HG03342 (cell line): ENCODE measurements around the gene GLRX.
"Not testable (repeated sequence)": the region's sequence is repeated elsewhere in the genome, so short reads cannot be mapped to it uniquely, and the experiment has no call there.

Experiments used
- ATAC-seq: cut with Tn5 transposase; IDR thresholded peaks from one replicate; pipeline ENCODE4 v1.9.1; 2021; ENCODE audit warnings: mild to moderate bottlenecking, moderate library complexity; ENCODE audit not compliant: unreplicated experiment

GLRX gene, protein sequence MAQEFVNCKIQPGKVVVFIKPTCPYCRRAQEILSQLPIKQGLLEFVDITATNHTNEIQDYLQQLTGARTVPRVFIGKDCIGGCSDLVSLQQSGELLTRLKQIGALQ

DNA sequence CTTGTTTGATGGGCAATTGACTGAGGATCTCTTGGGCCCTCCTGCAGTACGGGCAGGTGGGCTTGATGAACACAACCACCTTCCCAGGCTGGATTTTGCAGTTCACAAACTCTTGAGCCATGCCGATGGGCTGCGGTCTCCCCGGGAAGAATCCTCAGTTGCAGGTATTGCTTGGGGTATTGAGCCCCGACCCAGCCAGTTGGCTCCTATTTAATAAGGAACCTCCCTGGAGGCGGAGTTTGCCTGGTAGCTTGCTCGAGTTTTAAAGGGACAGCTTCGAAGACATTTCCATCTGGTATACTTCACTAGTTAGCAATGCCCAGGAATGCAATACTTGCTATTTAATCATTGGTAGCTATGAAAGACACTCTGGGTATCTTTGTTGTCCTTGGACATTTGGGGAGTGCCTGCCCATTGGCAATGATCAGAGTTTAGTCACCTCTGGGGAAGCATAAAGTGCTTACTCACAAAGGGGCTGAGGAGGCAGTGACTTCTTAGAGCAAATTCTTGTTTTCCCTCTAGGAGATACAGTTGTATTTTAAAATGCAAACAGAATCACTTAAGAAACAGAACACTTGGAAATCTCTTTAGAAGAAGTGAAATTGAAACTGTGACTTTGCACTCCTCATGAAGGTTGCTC, at the start of gene GLRX:
GLRX (minus strand) TSS at position 185 of the 640 bp plus-strand sequence; CDS start at position 121, 64 bp downstream.
- ATAC-seq = peak; percentile 45

DNA sequence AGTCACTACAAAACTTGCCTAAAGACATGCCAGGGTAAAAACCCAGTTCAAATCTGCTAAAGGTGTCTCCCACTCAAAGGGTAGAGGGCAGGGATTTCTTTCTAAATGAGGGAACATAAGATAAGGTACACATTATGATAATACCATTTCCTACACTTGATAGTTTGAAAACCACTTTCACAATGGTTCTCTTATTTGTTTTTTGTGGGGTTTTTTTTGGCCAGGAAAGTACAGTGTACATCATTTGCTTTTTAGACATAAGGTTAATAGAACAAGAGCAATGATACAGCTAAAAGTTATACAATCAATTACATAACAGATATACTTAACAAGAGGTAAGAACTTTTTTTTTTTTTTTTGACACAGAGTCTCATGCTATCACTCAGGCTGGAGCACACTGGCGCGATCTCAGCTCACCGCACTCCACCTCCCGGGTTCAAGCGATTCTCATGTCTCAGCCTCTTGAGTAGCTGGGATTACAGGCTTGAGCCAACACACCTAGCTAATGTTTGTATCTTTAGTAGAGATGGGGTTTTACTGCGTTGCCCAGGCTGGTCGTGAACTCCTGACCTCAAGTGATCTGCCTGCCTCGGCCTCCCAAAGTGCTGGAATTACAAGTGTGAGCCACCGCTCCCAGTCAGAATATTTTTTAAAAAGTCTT, 48.8 kb upstream of the GLRX start:
- ATAC-seq = no peak

DNA sequence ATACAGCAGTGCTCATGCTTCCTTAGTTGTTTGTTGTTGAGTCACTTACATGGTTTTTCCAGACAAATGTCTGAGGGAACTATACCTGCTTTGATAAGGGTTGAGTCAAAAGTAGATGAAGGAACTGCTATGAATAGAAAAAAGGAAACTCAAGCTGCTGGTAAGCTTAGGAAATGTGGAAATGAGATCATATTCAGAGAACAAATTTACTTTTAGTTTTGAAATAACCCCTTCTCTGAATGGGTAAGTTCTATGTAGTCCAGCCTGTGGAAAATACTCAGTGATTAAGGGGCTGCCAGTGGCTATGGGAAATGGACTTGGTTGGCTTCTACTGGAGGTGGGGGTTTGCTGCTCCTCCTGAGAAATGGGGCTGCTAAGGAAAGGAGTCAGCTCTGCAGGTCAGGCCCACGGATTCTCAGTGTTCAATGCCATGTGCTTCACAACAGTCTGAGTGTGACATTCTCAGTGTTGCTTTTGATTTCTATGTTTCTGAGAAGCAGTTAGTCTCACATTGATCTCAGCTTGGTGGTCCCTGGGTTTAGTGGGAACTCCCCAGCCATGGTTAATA, 47.7 kb upstream of the GLRX start:
- peak; percentile 66 for ATAC-seq

DNA sequence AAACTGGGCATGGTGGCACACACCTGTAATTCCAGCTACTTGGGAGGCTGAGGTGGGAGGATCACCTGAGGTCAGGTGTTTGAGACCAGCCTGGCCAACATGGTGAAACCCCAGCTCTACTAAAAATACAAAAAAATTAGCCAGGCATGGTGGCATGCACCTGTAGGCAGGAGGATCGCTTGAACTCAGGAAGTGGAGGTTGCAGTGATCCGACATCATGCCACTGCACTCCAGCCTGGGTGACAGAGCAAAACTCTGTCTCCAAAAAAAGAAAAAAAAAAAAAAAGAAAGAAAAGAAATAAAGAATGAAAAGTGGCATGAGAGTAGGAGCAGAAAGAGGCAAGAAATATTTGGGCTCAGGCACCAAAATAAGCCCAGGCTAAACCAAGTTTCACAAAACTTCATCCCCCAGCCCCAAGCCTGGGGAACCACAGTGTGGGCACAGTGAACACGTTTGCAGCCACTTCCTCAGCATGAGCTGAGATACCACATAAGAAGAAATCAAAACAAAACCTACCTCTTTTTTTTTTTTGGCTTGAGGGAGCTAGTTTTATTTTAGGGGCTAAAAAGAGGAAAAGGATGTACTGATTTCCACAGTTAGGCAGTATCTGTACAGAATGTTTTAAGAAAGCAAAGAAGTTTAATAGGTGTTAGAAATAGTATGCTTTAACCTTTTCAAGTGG, 46.8 kb upstream of the GLRX start:
- ATAC-seq = not testable (repeated sequence)

DNA sequence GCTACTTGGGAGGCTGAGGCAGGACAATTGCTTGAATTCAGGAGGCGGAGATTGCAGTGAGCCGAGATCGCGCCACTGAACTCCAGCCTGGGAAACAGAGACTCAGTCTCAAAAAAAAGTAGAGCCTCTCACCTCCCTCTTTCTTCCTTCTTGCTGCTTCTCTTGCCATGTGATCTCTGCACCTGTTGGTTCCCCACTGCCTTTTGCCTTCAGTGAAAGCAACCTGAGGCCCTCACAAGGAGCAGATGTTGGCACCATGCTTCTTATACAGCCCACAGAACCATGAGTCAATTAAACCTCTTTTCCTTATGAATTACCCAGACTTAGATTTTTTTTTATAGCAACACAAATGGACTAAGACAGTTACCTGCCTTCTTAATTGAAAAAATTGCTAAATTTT, 45.6 kb upstream of the GLRX start:
- ATAC-seq = no peak

DNA sequence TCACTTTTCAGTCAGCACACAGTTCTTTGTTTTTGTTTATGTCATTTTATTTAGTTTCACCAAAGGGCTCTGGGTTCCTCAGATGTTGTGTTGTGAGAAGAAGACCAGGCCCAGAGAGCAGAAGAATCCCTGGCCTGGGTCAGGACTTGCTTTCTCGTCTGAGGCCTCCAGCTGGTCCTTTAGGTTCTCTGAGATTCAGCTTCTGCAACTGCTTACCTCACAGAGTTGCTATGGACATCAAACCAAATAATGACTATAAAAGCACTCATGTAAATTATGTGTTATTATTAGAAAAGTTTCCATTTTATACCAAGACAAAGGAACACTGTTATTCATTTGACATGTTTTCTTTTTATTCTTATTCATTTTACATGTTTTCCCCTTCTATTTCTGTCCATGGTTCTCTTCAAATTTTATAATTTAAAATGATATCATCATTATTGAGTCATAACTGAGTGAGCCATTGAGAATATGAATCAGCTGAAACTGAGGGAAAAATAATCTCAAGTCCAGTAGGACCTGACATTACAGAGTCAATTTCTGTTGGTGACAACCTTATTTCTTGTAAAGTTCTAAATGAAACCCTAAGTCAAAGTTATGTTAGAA, 44.0 kb upstream of the GLRX start:
- no peak for ATAC-seq

DNA sequence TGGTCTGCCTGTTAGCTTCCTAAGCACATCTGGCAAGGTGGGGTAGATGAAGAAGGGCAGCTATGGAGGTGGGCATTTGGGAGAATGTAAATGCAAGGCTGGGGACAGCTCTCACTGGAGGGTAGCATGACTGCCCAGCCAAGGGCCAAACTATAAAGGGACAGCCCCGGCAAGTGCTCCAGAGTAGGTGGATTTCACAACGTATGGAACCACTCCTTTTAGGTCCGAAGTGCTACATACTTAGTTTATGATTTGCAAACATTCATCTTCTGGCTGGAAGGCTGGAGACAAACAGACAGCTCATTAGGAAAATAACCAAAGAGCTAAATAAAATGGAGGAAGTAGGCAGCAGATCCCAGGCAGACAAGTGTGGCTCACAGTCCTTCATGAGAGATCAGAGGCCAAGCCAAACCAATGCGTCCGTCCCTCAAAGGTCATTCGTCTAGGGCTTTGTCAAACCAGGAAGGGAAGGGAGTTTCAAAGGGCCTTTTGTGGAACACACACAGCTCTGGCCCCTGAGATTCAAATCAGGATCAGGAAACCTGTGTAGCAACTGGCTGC, 42.5 kb upstream of the GLRX start:
- ATAC-seq = no peak

DNA sequence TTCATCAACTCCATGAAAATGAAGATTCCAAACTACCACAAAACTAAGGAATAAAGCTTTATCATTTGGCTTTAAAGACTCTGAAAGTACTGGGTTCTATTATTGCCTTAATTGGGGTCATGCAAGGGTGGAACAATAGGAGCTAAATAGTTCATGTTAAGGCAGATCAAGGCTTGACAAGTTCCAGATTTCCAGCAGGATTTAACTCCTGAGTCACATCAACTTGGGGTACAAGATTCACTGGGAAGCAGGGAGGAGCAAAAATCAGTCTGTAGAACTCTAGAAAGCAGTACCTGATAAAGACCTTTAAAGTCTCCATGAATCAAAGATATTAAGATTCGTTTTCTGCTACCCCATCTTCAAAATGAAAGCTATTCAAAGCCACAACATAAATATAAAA, 41.9 kb upstream of the GLRX start:
- no peak for ATAC-seq

DNA sequence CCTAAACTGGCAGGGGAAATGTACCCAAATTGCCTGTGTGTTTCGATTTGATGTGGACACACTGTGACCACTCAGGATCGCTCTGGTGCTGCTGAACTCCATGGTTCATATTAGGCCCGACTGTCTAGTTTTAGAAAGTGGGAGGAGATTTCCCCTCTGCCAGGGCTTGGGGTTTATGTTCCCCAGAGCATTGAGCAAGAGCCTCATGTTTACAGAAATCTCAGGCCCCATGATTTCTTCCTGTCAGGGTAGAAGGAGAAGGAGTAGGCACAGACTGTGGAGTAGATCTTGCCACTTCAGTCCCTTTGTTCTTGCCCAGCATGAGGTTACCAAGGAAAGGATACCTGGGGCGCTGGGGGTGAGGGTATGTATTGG, 40.8 kb upstream of the GLRX start:
- no peak for ATAC-seq

DNA sequence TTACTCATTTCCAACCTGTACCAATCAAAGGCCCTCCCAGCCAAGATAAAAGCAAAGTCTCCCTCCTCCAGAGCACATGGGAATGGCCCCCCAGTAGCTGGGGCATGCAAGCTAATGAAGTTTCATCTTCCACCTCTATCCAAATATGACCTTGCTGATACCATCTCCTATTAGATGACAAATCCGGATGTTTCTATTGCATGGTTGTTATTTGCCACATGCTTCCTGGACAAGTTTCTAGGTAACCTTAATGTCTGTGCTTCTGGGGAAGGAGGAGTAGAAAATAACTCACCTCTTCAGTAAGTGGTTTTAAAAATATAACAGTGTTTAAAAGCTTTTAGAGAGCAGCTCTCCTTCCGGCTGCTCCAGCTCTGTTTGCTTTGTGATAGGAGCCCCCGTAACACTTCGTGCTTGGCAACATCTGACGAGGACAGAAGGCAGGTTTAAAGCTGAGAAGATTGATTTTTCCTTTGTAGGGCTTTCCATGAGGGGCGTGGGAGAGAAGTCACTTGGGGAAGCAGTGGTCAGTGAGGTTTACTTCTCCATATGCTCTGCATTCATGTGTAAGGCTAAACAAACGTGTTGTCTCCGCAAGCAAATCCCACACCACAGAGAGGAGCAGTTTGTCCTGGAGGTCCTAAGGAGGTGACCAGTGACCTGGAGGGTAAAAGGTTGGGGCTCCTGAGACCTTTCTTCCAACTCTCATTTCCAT, 40.3 kb upstream of the GLRX start:
- ATAC-seq = no peak

DNA sequence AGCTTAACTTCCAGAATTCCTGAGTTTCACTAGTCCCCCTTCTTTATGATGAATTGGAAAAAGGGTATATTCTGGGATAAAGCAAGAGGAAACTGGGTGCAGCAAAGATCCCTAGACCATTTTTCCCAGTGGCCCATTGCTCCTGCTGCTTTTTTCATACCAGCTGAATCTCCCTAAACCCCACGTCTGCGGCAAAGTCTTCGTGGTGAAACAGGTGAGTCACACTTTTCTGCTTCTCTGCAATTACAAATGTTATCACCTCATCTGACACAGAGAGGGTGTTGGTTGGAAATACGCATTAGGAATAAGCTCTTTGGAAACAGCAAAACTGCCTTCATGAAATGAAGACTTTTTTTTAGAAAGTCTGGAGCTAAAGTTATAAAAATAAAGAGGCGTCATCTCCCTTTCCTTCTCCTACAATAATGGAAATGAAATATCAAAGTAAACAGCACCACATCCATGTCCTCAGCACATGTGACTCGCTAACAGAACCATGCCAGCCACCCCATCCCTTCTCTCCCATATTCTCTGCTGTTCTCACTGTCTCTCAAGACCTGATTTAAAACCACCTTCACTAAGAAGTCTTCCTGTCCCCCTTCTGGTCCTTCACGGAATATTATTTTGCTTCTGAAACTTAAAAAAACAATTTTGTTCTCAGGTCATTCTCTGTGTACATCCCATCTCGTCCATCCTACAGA, 39.5 kb upstream of the GLRX start:
- no peak for ATAC-seq

DNA sequence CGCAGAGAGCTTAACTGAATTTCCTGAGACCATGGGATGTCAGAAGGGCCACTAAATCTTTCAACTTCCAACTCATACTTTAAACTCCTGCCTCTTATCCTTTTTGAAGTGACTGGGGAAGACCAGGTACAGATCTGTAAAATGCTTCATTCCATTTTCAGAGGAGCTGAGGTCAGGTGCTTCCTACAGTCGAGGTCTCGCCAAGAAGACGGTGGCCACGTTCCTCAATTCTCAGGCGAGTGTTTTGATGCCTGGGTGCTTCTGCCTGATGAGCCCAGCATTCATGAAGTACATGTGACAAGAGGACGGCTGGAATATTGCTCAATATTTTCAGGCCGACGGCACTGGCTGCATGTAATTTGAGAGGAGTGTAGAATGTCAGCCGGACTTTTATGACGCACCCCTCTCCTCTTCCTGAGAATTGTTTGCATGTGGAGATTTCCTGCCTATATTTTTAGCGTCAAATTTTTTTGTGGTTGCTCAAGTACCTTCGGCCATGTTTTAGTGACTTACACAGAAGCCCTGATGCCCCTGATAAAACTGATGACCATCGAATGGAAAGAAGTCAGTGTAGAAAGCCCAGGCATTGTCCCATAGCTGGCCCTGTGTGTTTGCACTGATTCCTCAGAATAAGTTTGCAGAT, 38.8 kb upstream of the GLRX start:
- no peak for ATAC-seq

DNA sequence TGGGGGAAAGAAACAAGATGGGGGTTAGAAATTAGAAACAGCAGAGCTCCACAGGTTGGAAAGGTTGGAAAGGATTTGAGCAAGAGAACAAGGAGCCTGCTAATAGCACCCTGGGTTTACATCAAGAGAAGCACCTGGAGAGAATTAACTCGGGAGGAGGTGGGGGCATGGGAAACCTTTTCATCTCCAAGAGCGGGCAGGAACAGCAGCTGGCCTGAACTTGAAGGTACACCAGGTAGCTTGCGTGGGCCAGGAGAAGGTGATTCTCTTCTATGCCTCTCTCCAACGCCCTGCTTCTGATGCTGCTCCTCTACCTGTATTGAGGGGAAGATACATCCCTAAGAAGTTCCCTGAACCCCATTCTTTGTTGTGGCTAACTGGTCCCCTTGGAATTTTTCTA, 37.1 kb upstream of the GLRX start:
- ATAC-seq = no peak

DNA sequence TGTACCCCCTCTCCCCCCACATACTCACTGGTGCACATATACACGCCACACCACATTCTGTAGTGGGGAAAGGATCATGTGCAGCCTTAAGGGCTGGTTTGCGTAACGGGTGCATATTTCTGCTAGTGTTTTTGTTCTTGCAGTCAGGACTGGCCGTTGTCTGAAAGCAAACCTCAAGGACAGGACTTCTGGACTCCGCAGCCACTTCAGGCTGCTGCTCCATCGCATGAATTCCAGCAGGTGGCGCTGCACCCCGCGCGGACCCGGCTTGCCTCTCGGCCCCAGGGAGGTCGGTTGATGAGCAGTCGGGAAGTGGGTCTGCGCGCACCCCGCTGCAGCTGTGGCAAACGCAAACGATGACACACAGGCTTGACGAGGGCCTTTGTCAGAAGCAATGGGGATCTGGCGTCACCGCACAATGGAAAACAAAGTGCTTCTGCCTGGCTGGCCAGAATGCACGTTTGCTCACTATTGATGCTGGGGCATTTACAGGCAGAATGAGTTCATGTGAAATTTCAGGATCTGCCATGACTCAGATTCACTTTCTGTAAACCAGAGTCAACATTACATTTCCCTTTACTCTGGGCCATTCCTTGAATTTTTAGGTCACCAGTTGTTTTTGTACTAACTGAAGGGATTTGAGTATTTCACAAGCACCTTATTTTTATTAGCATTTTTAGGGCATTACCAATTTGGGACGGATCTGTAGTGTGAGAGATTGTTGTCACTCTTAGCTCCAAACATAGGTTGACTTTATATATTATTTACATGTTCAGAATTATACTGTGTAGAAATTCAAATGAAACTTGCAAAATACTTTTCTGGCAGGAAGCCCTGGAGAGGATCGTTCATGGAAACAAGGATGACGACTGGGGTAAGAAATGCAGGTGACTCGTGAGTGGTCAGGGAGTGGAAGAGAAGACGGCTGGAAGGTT, 36.4 kb upstream of the GLRX start:
- ATAC-seq = peak; percentile 93

DNA sequence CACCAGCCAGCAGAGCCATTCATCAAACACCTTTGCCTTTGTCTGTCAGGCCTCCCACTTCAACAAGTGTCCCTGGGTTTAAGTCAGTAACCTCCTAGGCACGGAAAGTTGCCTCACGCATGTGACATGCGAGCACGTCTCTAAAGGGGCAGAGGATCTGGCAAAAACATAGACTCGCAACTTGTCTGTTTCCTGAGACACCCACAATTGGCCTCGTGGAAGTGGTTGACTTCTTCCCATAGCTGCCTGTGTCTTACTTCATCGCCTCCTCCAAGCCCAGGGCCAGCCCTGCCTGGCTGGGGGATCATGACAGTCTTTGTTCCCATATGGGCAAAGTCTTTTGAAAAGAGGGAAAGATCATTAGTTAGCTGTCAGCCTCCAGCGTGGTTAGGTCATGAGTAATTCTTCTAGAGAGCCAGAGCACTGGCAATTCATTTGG, 35.5 kb upstream of the GLRX start:
- no peak for ATAC-seq

DNA sequence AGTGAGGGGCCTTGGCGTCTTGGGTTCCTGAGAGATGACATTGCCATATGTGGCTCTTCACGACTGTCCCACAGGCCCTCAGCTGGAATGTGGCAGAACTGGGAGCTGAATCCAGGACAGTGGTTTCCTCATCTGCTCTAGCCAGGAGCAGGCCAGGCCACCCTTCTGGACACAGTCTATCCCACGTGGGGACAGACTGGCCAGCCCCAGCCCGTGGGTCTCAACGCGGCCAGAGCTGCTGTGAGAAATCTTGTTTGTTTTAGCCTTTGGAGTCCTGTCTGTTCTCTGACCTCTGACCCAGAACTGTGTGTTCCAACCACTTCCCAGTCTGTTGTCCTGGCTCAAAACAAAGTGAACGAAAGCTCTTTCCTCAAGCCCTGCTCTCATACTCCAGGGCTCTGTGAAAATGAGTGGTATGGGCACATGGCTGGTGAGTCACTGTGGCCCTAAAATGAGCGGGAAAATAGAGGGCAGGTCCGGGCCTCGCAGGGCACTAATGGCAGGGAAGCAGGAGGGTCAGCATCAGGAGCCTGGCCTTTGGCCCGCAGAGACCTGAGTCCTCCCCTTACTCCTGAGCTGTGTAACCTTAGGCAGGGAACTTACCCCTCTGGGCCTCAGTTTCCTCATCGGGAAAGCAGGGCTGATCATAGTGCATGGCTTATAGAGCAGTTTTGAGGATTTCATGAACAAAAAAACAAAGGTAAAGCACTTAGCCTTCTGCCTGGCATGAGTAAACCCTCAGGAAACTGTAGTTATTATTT, 34.8 kb upstream of the GLRX start:
- no peak for ATAC-seq

DNA sequence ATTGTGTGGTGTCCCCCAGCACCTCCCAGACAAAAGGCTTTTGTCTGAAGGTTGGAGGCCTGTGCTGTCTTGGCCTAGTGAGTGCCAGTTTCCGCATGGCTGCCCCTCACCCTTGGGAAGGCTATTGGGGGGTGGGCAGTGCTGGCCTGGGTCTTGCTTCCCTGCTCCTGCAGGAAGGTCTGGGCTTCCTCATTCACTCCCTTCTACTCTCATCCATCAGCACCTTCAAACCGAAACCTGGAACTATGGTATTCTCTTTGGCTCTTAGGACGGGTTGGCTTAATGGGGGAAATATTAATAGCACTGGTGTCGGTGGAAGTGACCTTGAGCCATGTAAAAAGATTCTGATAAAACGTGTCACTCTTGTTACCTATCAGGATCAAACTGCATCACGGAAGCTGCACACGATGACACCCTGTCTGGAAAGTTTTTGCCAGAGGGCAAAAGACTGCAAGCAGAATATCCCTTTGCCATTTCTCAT, 34.0 kb upstream of the GLRX start:
- ATAC-seq = no peak
